AG08395 (cell line): ENCODE measurements around the gene DCAF8.

Experiments used
- DNase-seq: peaks from one replicate; pipeline ENCODE4 v3.0.0; 2012; ENCODE audit warnings: mixed read lengths, low spot score

DCAF8 gene

GRCh38 chr1:160225345-160225744, 37.0 kb downstream of the DCAF8 start:
- DNase-seq: no peak

- no peak for DNase-seq
Measured at GRCh38 chr1:160224606-160225005, 37.7 kb downstream of the DCAF8 start.

- DNase-seq: no peak
Measured at GRCh38 chr1:160222546-160222945, 39.8 kb downstream of the DCAF8 start.

- no peak for DNase-seq
Measured at GRCh38 chr1:160221089-160221488, 41.3 kb downstream of the DCAF8 start.

- DNase-seq: no peak
Measured at GRCh38 chr1:160220301-160220700, 42.0 kb downstream of the DCAF8 start.

GRCh38 chr1:160219062-160219929, 43.1 kb downstream of the DCAF8 start:
- DNase-seq: peak; percentile 77

- DNase-seq: no peak
Measured at GRCh38 chr1:160217481-160218051, 44.8 kb downstream of the DCAF8 start.

GRCh38 chr1:160216301-160216700, 46.0 kb downstream of the DCAF8 start:
- no peak for DNase-seq

- no peak for DNase-seq
Measured at GRCh38 chr1:160214481-160215140, 47.7 kb downstream of the DCAF8 start.

GRCh38 chr1:160211046-160211790, 51.1 kb downstream of the DCAF8 start:
- no peak for DNase-seq

GRCh38 chr1:160210561-160210960, 51.8 kb downstream of the DCAF8 start:
- no peak for DNase-seq

- DNase-seq: no peak
Measured at GRCh38 chr1:160209321-160210046, 52.9 kb downstream of the DCAF8 start.

GRCh38 chr1:160208557-160209320, 53.6 kb downstream of the DCAF8 start:
- no peak for DNase-seq

GRCh38 chr1:160207771-160208556, 54.4 kb downstream of the DCAF8 start:
- no peak for DNase-seq

GRCh38 chr1:160207118-160207650, 55.2 kb downstream of the DCAF8 start:
- no peak for DNase-seq

- peak; percentile 96 for DNase-seq
Measured at GRCh38 chr1:160206421-160207117, 55.8 kb downstream of the DCAF8 start.

- peak; percentile 75 for DNase-seq
Measured at GRCh38 chr1:160206036-160206389, 56.3 kb downstream of the DCAF8 start.

GRCh38 chr1:160205242-160206035, 56.9 kb downstream of the DCAF8 start, which contains the start of gene PEA15:
PEA15 (plus strand) TSS chr1:160205384; CDS start chr1:160211545, 6,161 bp downstream.
- DNase-seq: peak; percentile 92
